ENCODE measurements around the gene MTCL3.

GRCh38 chr6:127456465-127456864 lies 62.7 kb downstream of the MTCL3 start:
- TF ChIP-seq EZH2 (IDR thresholded peaks at IDR 0.05; ENCODE audit: borderline replicate concordance, low read depth, low read length, severe bottlenecking) = no peak
- TF ChIP-seq CTCF (IDR thresholded peaks at IDR 0.05; ENCODE audit: extremely low read depth in 1 of 2, insufficient read depth in 1 of 2, low read depth in 1 of 2, low read length in 2 of 2) = no peak
- no peak for TF ChIP-seq FOS (IDR thresholded peaks at IDR 0.05; ENCODE audit: borderline replicate concordance, insufficient read depth, low read length)
